ENCODE measurements around the gene TNRC6C.
"Not testable (repeated sequence)": the region's sequence is repeated elsewhere in the genome, so short reads cannot be mapped to it uniquely, and the experiment has no call there.

TNRC6C gene

DNA sequence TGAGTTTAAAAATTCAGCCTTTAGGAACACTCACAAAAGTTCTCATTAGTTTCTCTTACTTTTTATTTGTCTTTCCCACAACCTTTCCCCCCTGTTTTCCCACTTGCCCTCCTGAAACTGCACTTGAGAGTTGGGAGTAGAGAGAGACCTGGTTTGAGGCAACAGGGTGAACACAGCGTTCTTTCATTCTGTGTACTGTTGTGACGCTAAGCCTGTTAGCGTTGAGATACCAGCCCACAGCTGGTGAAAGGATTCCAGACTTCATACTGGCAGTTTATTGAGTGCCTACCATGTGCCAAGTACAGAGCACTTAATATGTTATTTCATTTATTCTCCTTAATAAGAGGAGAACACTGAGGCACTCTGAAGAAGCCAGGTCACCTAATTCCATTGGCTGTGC, 10.3 kb downstream of the TNRC6C start:
- DNase-seq = no peak

DNA sequence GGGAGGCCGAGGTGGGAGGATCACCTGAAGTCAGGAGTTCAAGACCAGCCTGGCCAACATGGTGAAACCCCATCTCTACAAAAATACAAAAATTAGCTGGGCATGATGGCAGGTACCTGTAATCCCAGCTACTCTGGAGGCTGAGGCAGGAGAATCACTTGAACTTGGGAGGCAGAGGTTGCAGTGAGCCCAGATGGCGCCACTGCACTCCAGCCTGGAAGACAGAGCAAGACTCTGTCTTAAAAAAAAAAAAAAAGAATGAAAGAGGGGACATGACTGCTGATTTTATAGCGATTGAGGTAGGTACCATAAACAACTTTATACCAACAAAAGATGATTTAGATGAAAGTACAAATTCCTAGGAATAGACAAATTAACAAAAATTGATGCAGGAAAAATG, 13.8 kb downstream of the TNRC6C start:
- not testable (repeated sequence) for DNase-seq

DNA sequence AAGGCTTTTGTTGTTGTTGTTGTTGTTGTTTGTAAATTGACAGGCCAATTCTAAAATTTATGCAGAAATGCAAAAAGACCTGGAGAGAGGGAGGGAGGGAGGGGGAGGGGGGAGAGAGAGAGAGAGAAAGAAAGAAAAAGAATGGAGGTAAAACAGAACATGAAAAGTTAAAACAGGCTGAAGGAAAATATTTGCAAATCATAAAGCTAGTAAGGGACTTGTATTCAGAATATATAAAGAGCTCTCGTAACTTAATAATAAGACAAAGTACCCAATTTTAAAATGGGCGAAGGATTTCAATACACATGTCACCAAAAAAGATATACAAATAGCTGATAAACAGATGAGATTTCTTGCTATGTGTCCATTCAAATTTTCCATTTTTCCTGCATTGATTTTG, 15.4 kb downstream of the TNRC6C start:
- no peak for DNase-seq

DNA sequence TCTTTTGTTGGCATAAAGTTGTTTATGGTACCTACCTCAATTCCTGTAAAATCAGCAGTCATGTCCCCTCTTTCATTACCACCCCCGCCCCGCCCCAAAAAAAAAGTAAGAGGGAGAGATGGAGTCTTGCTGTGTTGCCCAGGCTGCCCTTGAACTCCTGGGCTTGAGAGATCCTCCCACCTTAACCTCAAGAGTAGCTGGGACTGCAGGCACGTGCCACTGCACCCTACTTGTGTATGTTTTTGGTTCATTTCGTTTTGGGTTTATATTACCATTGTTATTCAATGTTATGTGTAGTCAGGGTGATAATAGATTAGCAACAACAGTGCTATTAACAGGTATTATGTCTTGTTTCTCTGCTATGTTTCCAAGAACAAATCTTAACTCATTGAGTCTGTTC, 15.9 kb downstream of the TNRC6C start:
- DNase-seq = no peak

DNA sequence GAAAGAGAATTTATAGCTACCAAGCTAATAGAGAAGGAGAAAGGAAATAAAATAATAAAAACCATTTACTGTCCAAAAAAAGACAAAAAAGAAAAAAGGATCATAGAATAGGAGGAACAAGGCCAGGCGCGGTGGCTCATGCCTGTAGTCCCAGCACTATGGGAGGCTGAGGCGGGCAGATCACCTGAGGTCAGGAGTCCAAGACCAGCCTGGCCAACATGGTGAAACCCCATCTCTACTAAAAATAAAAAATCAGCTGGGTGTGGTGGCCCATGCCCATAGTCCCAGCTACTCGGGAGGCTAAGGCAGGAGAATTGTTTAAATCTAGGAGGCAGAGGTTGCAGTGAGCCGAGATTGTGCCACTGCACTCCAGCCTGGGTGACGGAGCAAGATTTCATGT, 23.9 kb downstream of the TNRC6C start:
- not testable (repeated sequence) for DNase-seq

DNA sequence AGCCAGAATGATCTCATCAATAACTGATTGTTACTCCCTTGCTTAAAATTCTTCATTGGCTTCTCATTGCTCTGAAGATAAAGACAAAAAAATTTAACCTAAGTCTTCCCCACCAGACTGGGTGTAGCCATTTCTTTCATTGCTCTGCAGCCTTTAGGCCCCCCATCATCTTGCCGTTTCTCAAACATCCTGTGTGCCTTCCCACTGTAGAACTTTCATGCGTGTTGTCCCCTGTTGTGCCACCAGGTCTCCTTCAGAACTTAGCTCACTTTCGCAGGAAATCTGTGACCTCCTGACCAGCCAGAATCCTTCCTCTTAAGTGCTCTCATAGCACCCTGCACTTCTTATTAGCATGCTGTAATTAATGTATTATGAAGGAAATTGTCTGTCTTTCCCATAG, 31.8 kb downstream of the TNRC6C start:
- no peak for DNase-seq

DNA sequence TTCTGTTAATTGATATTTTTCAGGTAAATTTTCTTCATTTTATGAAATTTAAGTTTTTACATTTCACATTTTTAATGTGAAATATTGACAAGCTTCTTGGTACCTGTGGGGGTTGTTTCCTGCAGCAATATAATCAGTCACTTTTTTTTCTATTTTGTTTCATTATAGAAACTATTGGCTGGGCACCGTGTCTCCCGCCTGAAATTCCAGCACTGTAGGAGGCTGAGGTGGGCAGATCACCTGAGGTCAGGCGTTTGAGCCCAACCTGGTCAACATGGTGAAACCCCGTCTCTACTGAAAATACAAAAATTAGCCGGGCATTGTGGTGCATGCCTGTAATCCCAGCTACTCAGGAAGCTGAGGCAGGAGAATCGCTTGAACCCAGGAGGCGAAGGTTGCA, 35.2 kb downstream of the TNRC6C start:
- not testable (repeated sequence) for DNase-seq

DNA sequence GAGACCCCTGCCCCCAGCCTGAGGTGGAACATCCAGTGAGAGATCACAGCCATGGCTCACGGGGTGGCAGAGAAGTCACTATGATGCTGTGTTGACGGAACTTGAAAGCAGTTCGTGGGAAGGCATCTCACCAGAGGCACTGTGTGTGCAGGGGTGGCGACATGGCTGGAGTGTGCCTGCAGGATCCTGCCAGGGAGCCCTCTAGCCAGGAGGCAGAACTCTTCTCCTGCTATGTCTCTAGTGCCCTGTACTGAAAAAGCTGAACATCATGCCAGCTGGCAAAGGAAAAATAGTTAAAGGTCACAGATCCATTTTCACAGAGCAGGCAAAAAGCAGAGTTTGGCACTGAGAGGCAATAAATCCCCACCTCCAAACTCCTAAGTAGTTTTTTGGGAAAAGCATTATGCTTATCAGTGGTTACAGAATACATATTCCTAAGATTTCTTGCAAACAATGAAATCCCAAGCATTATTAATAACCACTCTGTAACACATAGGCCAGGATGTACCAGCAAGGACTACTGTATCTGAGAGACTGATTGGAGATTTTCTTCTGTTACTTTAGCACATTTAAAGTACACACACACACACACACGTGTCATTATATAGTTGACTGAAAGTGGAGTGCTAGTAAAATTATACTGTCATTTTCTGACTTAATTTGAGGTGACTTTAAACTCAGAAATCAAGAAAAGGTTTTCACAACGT, 36.8 kb downstream of the TNRC6C start:
- no peak for DNase-seq

DNA sequence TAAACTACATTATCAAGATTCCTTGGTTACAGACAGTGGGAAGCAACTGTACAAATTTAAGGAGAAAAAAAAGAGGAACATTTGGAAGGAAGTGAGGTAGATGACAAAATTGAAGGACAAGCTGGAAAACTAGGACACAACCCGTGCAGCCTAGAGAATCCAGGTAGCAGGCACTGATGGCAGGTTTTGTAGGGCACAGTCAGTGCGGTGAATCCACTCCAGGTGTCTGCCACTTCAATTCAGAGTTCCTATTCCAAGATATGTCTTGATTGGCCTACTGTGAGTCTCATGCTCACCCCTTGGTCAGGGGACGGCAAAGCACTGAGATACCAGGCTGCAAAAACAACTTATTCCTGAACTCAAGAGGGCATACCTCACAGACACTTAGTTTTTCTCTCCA, 37.8 kb downstream of the TNRC6C start:
- DNase-seq = no peak

DNA sequence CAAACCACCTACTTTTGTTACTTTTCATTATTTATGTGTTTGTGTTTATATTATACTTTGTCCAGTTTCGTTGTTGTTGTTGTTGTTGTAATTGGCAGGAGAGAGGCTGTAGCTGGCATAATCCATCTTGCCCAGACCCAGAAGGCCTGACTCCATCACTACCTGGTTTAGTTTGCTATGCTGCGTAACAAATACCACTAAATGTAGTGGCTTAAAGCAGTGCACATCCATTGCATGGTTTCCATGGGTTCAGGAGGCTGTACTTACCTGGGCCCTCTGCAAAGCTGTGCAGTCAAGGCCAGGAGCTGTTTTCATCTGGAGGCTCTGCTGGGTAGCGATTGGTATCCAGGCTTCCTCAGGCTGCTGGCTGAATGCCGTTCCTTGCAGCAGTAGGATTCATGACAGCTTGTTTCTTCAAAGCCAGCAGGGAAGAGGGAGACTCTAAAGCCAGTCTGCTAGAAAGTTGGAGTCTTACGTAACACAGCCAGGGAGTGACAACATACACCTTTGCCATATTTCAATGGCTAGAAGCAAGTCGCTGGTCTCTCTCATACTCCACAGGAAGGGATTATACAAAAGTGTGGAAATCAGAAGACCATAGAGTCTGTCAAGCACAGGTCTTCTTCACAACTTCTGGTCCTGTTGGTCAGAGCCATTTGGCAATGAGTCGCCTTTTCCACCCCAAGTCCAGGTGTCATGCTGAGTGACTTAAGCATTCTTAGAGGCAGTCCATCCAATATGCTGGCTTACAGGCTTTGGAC, 41.1 kb downstream of the TNRC6C start:
- no peak for DNase-seq

DNA sequence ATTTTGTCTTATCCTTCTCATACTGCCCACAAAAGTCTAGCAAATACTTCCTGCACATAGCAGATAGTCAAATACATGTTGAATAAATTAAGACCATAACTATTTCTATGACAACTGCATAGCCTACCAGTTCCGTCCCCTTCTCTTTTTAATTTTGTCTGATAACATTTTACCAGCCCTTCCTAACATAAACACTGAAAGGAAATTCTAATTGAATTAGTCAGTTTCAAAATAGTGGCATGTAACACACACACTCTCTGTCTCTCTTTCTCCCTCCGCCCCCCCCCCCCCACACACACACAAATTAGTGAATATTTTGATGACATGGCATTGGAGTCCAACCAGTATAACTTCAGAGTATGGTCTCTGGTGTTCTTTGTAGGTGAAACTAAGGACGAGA, 41.8 kb downstream of the TNRC6C start:
- DNase-seq = no peak

DNA sequence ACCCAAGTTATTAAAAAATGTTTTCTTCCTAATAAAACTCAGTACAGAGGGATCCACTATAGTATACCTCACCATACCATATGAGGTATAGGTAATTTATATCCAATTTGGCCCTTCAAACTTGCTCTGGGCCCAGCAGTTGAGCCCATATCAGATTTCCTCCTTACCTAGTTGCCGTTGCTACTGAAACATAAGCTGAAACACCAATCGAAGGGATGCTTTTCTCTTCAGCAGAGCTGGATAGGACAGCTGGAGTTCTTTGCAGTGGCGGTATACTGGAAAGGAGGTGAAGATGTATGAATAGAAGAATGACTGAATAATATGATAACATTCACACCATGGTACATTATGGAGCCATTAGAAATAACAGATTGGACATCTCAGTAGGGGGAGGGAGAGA, 42.7 kb downstream of the TNRC6C start:
- no peak for DNase-seq

DNA sequence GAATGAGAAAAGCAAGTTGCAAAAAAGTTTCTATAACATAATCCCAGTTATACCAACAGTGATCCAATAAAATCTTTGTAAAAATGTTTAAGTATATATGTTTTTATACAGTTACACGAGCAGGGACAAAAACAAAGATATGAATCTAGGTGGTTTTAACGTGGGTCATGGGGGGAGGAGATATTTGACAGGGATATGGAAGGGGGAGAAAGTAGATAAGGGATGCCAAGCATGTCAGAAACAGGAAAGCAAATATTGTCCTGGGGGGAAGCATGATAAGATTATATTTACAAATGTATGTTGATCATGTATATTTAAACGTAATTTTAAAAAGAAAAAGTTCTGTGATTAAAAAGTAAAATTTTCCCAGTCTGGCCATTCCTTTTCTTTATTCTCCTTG, 43.1 kb downstream of the TNRC6C start:
- no peak for DNase-seq

DNA sequence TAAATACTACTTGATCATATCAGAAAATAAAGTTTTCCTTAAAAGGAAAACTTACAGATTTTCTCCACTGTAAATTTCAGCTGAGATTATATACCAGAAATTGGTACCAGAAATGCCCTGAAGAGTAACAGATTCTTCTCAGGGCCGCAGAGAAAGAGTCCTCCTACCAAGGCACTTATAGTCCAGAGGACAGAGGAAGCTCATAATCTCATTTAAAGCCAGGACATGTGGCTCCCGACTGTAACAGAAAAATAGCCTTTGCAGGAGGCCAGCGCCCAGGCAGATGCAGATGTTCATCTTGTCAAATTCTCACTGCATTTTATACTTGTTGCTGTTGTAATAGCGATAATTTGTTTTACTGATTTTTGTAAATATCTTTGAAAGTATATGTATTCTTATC, 43.7 kb downstream of the TNRC6C start:
- no peak for DNase-seq

DNA sequence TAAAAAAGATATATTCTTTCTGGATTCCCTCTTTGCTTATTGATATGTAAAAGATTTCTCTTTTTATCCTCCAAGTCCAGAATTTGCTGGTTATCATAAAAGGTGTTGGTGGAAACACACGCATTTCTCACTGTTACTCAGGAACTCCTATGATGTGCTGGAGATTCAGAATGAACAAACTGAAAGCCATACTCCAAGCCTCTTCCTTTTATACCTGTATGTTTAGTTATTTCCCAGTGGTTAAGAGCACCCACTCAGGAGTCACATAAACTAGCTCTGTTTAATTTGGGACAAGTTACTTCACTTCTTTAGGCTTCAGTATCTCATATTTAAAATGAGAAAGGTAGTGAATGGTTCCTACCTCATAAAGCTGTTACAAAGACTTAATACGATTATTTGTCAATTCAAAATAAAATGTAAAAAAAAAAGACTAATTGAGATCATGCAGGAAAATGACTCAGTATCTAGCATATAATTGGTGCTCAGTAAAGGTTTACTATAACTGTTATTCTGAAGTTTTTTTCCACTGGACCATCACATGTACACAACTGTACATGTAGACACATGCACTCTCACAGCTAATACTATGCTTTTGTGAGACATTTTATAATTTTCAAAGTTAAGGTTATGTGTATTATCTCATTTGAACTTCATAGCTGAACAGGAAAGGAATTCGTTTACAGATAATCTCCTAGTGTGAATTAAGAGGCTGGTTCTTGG, 47.1 kb downstream of the TNRC6C start:
- no peak for DNase-seq

DNA sequence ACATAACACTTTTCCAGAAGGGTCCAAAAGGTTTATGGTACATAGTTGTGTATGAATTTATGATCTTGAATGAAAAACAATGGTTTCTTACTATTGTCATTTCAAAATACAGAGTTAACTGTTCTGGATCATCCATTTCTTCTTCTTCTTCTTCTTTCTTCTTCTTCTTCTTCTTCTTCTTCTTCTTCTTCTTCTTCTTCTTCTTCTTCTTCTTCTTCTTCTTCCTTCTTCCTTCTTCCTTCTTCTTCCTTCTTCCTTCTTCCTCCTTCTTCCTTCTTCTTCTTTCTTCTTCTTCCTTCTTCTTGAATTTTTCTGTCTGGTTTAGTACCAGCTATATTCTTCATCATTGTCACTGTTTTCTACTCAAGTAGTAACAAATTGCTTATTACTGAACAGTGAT, 47.8 kb downstream of the TNRC6C start:
- no peak for DNase-seq

DNA sequence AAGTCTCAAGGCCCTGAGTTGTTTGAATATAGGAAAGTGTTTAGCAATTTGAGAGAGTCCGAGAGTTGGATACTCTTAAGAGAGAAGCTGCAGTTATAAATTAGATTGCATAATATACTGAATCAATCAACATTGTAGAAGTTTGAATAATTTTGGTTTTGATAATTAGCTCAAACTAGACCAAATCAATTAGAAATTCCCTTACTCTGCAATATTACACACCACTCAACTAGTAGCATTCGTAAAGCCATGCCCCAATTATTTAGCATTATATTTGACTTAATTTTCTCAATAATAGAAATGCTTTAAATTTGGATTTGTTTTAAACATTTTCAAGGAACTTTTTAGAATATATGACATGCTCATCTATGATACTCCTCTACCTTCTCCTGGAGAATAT, 49.1 kb downstream of the TNRC6C start:
- no peak for DNase-seq

DNA sequence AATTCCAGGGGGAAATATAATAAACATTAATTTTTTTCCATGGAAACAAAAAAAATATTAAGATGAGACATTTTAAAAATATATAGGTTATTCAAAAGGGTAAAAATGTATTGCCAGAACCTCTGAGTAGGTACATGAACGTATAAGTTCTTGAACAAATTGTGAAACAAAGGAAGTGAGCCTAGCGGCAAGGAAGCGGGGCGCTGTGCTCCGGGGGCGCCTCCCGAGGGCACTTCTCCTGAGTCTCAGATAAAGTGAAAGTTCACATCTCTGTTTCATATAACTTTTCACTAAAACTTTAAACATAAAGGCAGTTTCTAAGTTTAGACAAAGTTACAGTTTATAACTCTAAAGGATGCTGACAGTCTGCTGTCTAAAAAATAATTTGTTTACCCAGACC, 52.3 kb downstream of the TNRC6C start:
- DNase-seq = peak in 1 of 2 donors; percentile 9

DNA sequence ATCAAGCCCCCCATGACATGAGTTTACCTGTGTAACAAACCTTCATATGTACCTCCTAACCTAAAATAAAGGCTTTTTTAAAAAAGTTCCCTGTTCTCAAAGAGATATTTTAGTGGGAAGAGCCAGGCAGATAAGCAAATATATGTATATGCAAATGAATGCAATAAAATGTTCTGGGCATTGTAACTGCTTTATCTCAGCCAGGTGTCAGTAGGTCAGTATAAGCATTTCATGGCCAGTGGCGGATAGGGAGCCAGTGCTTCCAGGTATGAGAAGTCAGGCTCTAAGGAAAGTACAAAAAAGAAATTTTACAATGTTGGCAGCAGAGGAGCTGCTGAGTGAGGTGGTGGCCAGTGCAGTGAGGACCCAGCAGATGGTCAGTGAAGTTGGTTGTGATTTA, 53.9 kb downstream of the TNRC6C start:
- no peak for DNase-seq

DNA sequence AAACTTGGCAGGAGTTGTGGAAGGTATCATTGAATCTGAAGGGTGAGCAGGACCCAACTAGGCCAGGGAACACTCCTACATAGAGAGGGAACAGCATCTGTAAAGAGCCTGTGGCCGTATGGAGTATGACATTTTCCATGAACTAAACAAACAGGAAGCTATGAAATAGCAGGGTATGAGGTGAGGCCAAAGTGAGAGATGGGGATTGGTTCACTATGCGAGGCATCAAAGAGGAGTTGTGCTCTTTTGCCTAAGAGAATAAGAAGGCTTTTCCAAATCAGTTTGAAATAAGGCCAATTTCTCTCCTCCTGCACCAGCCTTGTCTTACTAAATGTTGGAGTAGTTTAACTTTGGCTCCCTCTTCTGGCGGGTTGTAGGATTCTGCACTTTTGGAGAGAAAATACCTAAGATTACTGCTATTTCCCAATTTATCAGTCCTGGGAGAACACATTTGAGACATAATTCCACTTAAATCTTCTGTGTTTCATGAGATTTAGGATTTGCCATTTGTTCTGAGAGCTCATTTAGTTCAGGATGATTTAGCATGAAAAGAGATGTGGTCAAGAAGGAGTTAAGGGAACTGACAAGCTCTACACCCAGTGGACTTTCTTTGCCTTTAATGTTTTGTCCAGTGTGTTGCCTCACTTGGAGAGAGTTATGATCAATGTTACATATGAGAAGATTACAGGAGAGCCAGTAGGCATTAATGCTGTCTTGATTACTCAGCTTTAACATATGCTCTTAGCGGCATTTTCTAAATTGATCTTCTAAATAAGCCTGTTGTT, 55.4 kb downstream of the TNRC6C start:
- peak; percentile 47 to 86 for DNase-seq

DNA sequence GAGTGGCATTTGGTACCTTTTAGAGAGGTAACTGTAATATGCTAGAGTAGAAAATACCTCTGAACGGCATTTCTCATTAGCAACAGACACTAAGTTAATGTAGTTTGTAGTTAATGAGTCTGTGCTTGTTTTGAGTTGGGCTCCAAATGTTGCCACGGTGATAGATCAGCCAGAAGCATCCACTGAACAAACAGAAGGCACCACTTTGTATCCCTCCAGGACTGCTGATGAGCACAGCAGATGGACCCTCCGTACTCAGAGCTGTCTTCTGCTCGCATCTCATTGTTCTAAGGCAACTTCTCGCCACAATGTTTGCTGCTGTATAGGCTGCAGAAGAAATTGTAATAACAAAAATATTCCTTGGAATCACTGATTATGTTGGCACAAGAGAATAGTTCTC, 56.1 kb downstream of the TNRC6C start:
- no peak for DNase-seq

DNA sequence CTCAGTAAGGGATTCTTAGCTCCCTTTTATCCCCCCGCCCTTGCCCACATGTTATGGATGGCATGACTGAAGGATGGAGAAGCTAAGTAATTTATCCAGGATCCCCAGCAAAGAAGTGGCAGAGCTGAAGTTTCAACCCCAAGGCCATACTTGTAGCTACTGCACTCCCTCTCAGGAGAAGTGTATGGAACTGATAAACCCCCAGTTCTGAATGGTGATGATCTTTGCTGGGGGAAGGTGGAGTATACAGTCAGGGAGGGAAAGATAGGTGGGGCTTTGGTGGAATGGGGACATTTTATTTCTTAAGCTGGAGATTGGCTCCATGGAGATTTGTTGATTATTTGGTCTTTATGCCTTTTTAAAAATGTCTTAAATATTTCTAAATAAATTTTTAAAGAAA, 58.3 kb downstream of the TNRC6C start:
- DNase-seq = no peak

DNA sequence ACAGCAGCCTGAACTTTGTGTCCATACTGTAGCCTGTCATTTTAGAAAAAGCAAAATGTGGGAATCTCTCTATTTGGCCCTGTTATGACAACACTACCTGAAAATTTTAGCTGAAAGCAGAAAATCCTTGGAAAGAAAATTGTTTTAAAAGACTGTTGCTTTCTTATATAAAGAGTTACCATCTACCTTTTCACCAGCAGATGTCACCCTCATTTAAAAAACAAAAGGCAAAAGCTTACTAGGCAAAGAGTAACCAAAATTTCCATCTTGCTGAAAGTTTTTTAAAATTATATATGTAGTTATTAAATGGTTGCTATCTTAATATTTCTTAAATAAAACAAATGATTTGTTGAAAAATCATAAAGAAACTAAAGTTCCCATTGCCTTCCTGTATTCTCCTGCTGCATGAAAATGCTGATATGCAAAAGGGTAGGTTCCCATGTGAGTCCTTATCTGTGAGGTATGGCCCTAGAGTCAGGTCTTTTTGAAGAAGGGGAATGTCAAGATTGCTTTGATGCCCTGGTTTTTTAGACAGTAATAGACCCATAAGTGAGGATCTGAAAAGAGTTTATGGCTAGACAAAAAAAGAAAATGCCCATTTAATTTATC, 61.0 kb downstream of the TNRC6C start:
- DNase-seq = peak; percentile 18 to 49
